ENCODE results near the gene NAALADL2. TPM values are rescaled to one million over a fixed set of nuclear protein-coding genes. Genes with fewer than 3 reads are reported as not detected.

The NAALADL2 gene
- total and polyA plus RNA-seq, 2 of the 4 experiments (the other 2 are of a cell fraction) = 3.8 to 19.2 TPM

DNA sequence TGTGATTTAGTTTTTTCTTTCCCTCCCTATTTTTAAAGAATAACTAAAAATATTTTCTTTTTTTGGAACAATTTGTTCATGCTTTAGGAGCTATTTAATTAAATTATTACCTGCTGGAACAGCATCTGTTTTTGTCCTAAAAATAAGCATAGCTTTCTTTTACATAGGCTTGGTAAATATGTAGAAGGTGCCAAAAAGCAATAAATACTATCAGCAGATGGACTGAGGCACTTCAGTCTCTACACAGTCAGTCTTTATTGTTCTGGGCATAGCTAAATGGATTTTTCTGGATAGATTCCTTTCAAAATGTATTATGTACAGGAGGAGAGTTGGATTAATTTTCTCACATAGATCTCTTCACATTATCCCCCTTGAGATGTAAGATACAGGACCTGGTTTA lies 223.5 kb downstream of the NAALADL2 start:
- Histone ChIP-seq H3K4ac (ENCODE audit: low read depth, low read length) (no peak overlapping the region), H2BK20ac (ENCODE audit: low read depth, low read length) (no peak overlapping the region), H3K79me1 (ENCODE audit: low read depth in 1 of 2, low read length in 2 of 2) (no peaks in the 10 kb centered on the region), H3K4me2 (ENCODE audit: low read depth, low read length) (no peak overlapping the region), H4K8ac (ENCODE audit: low read depth in 2 of 2, low read length in 2 of 2) (no peak overlapping the region), H2AK9ac (replicated peaks; ENCODE audit: low read depth, low read length, poor library complexity) (no peak overlapping the region), H4K5ac (ENCODE audit: low read depth, low read length) (no peak overlapping the region), H2AK5ac (ENCODE audit: low read depth, low read length) (no peak overlapping the region), H3K36me3 (ENCODE audit: control insufficient read depth, insufficient read depth, low read length) (no peaks in the 10 kb centered on the region), H3K9me1 (ENCODE audit: insufficient read depth, low read length) (no peaks in the 10 kb centered on the region; the same call in 1 of the 2 replicates), H2BK5ac (ENCODE audit: low read depth, low read length, poor library complexity, severe bottlenecking) (no peak overlapping the region), H3K4me3 (ENCODE audit: insufficient read depth, low read depth, low read length) (no peak overlapping the region), H2BK120ac (ENCODE audit: low read depth, low read length) (no peak overlapping the region), H3K27ac (ENCODE audit: insufficient read depth, low read length) (no peak overlapping the region), H3K9me3 (ENCODE audit: control insufficient read depth, insufficient read depth, low read length) (no peaks in the 10 kb centered on the region), H3K23ac (ENCODE audit: low read depth, low read length) (no peak overlapping the region), H3K18ac (ENCODE audit: low read depth, low read length) (no peak overlapping the region; the same call in 1 of the 2 replicates), H4K20me1 (ENCODE audit: insufficient read depth, low read length) (no peaks in the 10 kb centered on the region), H3K27me3 (ENCODE audit: control insufficient read depth, insufficient read depth, low read length) (no peaks in the 10 kb centered on the region), H3K56ac (ENCODE audit: extremely low read depth, insufficient read depth, low read length) (no peak overlapping the region), H4K91ac (ENCODE audit: insufficient read depth, low read depth, low read length) (no peak overlapping the region), H3K14ac (replicated peaks; ENCODE audit: low read depth, low read length) (no peak overlapping the region), H2AFZ (replicated peaks; ENCODE audit: low read length, poor library complexity) (no peak overlapping the region), H2BK15ac (ENCODE audit: low read depth, low read length) (no peak overlapping the region), H3K4me1 (ENCODE audit: control insufficient read depth, insufficient read depth, low read length) (no peaks in the 10 kb centered on the region), H3K9ac (ENCODE audit: low read depth, low read length) (no peak overlapping the region)
- BruUV-seq (replicated peaks) = no TSS peak
- in situ Hi-C loops (cut with MboI; ENCODE audit: low sequenced_read_pairs) (no loop called here), dilution Hi-C loops (cut with HindIII; ENCODE audit: low sequenced_read_pairs, unreplicated experiment) (no loop called here), intact Hi-C loops (cut with micrococcal nuclease) (no loop called here)
- no peak for ATAC-seq (ENCODE audit: low read depth)
- TF ChIP-seq, protein P1, sequence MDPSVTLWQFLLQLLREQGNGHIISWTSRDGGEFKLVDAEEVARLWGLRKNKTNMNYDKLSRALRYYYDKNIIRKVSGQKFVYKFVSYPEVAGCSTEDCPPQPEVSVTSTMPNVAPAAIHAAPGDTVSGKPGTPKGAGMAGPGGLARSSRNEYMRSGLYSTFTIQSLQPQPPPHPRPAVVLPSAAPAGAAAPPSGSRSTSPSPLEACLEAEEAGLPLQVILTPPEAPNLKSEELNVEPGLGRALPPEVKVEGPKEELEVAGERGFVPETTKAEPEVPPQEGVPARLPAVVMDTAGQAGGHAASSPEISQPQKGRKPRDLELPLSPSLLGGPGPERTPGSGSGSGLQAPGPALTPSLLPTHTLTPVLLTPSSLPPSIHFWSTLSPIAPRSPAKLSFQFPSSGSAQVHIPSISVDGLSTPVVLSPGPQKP (IDR thresholded peaks at IDR 0.05; ENCODE audit: borderline replicate concordance, low read depth, low read length) = no peak
- TF ChIP-seq, protein P2, sequence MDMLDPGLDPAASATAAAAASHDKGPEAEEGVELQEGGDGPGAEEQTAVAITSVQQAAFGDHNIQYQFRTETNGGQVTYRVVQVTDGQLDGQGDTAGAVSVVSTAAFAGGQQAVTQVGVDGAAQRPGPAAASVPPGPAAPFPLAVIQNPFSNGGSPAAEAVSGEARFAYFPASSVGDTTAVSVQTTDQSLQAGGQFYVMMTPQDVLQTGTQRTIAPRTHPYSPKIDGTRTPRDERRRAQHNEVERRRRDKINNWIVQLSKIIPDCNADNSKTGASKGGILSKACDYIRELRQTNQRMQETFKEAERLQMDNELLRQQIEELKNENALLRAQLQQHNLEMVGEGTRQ (IDR thresholded peaks at IDR 0.05; ENCODE audit: low read depth, low read length) = no peak
- TF ChIP-seq FOS (IDR thresholded peaks at IDR 0.05; ENCODE audit: low read depth, low read length) (no peak), RCOR1 (IDR thresholded peaks at IDR 0.05; ENCODE audit: insufficient replicate concordance, low read length) (no peak), MAZ (IDR thresholded peaks at IDR 0.05; ENCODE audit: borderline replicate concordance, low read depth, low read length) (no peak), SMC3 (IDR thresholded peaks at IDR 0.05; ENCODE audit: low read depth, low read length) (no peak), MXI1 (IDR thresholded peaks at IDR 0.05; ENCODE audit: borderline replicate concordance, low read depth, low read length) (no peak), BHLHE40 (IDR thresholded peaks at IDR 0.05; ENCODE audit: low read depth, low read length) (no peak), RFX5 (IDR thresholded peaks at IDR 0.05; ENCODE audit: low read depth, low read length) (no peak), NFE2L2 (IDR thresholded peaks at IDR 0.05; ENCODE audit: low read depth, low read length) (no peak)
- TF ChIP-seq, protein P3, sequence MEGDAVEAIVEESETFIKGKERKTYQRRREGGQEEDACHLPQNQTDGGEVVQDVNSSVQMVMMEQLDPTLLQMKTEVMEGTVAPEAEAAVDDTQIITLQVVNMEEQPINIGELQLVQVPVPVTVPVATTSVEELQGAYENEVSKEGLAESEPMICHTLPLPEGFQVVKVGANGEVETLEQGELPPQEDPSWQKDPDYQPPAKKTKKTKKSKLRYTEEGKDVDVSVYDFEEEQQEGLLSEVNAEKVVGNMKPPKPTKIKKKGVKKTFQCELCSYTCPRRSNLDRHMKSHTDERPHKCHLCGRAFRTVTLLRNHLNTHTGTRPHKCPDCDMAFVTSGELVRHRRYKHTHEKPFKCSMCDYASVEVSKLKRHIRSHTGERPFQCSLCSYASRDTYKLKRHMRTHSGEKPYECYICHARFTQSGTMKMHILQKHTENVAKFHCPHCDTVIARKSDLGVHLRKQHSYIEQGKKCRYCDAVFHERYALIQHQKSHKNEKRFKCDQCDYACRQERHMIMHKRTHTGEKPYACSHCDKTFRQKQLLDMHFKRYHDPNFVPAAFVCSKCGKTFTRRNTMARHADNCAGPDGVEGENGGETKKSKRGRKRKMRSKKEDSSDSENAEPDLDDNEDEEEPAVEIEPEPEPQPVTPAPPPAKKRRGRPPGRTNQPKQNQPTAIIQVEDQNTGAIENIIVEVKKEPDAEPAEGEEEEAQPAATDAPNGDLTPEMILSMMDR (conservative IDR thresholded peaks at IDR 0.05; ENCODE audit: low read depth, low read length) = no peak
- ChIA-PET POLR2A (ENCODE audit: unreplicated experiment) (no interaction called here), CTCF (no interaction called here)
- DNase-seq = no peak

Measured in IMR-90 (cell line).